Measurements from ENCODE around the gene FANCE. TPM values are rescaled to one million over a fixed set of nuclear protein-coding genes. Genes with fewer than 3 reads are reported as not detected.

Gene FANCE
- total and polyA plus RNA-seq, 5 donors = 1.3 to 4.7 (median 2.7) TPM

DNA sequence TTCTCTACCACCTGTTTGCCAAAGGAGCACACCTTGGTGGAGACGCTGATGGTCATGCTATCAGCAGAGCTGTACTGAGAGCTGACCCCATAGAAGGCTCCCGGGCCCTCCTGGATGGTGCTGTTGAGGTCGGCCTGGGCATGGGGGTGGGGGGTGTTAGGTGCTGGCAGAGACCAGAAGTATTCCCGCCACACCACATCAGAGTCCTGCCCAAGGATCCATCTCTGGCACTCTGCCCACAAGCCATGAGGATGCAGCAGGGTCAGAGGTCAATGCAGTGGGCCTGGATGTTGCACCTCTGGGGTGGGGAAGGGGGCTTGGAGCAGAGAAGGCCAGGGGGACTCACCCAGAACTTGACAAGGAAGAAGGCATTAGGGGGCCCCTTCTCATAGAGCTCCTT lies 23.4 kb downstream of the FANCE start:
- Histone ChIP-seq H3K4me1 (ENCODE audit: control insufficient read depth, insufficient read depth, low read length) (no peaks in the 10 kb centered on the region), H3K27ac (ENCODE audit: low read length) (no peak overlapping the region), H3K4me3 (ENCODE audit: low read length) (no peak overlapping the region), H3K27me3 (ENCODE audit: control insufficient read depth, insufficient read depth) (no peaks in the 10 kb centered on the region), H3K9me3 (ENCODE audit: control insufficient read depth, low read length) (no peaks in the 10 kb centered on the region)
- DNase-seq = no peak
- intact Hi-C loops (cut with DNase I) = no loop called here
- 77% methylated on average over 4 of the region's 4 CpGs for WGBS
- ATAC-seq = no peak

DNA sequence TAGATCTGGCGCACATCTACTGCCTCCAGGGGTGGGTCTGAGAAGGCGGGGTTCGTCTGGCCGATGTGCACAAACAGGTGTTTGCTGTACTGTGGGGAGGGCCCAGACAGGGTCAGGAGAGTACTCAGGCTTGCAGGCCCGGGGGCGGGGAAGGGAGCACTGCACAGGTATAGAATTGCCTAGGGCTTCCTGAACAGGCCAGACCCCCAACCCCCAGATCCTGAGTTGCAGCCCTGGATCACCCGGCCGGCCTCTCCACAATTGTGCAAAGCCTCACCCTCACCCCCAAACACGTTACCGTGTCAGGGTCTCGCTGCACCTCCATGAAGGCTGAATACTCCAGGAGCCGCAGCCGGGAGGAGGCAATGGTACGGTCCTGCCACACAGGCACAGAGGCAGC lies 23.9 kb downstream of the FANCE start:
- no peaks in the 10 kb centered on the region for H3K9me3 ChIP-seq (ENCODE audit: control insufficient read depth, low read length)
- H3K27me3 ChIP-seq (ENCODE audit: control insufficient read depth, insufficient read depth) = no peaks in the 10 kb centered on the region
- ATAC-seq (no peak), DNase-seq (no peak)
- H3K27ac ChIP-seq (ENCODE audit: low read length) = no peak overlapping the region
- H3K4me1 ChIP-seq (ENCODE audit: control insufficient read depth, insufficient read depth, low read length) = no peaks in the 10 kb centered on the region
- intact Hi-C loops (cut with DNase I) = no loop called here
- H3K4me3 ChIP-seq (ENCODE audit: low read length) = no peak overlapping the region
- 86% methylated on average over 14 of the region's 14 CpGs for WGBS

DNA sequence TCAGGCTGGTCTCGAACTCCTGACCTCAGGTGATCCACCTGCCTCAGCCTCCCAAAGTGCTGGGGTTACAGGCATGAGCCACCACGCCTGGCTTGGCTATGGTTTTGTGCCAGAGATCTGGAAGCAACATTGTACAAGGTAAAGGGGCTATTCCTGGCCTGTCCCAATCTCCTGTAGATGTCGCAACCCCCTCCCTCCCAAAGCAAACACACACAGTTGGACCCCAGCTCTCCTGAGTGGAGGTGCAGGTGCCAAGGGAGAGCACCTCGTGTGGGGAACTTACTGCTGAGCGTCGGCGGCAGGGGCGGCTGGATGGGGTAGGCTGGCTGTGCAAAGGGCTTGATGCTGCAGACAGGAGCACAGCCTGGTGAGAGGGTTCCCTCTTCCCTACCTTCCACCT lies 24.9 kb downstream of the FANCE start:
- Histone ChIP-seq H3K4me1 (ENCODE audit: control insufficient read depth, insufficient read depth, low read length) (no peaks in the 10 kb centered on the region), H3K4me3 (ENCODE audit: low read length) (no peak overlapping the region), H3K27ac (ENCODE audit: low read length) (no peak overlapping the region), H3K27me3 (ENCODE audit: control insufficient read depth, insufficient read depth) (no peaks in the 10 kb centered on the region), H3K9me3 (ENCODE audit: control insufficient read depth, low read length) (no peaks in the 10 kb centered on the region)
- intact Hi-C loops (cut with DNase I) = no loop called here
- WGBS = 83% methylated on average over 8 of the region's 8 CpGs
- ATAC-seq (no peak), DNase-seq (no peak)

DNA sequence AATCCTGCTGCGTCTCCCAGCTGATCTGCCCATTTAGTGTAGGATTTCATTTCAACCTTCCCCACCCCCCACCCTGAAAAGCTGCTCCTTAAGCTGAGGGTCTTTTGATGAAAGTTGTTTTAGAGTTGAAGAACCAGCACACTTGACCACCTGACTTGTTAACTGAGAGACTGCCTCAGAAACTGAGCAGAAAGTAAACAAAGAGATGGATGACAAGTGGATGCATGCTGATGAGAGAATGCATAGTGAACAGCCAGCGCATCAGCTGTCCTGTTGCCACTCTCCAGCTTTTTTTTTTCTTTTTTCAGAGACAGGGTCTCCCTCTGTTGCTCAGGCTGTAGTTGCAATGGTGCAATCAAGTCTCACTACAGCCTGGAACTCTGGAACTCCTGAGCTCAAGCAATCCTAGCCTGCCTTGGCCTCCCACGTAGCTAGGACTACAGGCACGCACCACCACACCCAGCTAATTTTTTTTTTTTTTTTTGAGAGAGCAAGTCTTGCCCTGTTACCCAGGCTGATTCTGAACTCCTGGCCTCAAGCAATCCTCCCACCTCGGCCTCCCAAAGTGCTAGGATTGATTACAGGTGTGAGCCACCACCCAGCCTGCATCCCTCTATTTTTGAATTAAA lies 25.5 kb downstream of the FANCE start:
- ATAC-seq (no peak), DNase-seq (peak in 1 of 3 donors; percentile 24)
- Histone ChIP-seq H3K9me3 (ENCODE audit: control insufficient read depth, low read length) (no peaks in the 10 kb centered on the region), H3K4me1 (ENCODE audit: control insufficient read depth, insufficient read depth, low read length) (no peaks in the 10 kb centered on the region), H3K27ac (ENCODE audit: low read length) (no peak overlapping the region), H3K4me3 (ENCODE audit: low read length) (no peak overlapping the region), H3K27me3 (ENCODE audit: control insufficient read depth, insufficient read depth) (no peaks in the 10 kb centered on the region)
- intact Hi-C loops (cut with DNase I) = no loop called here
- 94% methylated on average over 5 of the region's 5 CpGs for WGBS

DNA sequence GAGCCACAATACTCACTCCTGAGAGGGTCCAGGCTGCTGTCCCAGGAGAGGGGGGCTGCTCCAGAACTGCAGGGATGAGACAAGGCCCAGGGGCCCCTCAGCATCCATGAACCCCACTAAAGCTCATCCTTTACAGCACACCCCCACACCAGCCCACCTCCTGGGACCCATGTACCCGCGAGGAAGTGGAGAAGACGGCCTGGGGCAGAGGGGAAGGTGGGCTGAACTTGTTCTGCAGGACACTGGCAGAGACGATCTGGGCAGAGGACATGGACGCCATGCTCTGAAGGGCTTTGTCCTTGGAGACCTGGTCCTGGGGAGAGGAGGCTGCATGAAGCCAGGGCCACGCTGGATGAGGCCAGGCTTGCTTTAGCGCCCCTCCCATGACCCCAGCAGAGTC lies 26.1 kb downstream of the FANCE start:
- no peaks in the 10 kb centered on the region for H3K27me3 ChIP-seq (ENCODE audit: control insufficient read depth, insufficient read depth)
- DNase-seq (no peak), ATAC-seq (no peak)
- no peak overlapping the region for H3K27ac ChIP-seq (ENCODE audit: low read length)
- H3K4me1 ChIP-seq (ENCODE audit: control insufficient read depth, insufficient read depth, low read length) = no peaks in the 10 kb centered on the region
- no peak overlapping the region for H3K4me3 ChIP-seq (ENCODE audit: low read length)
- WGBS = 89% methylated on average over 7 of the region's 7 CpGs
- H3K9me3 ChIP-seq (ENCODE audit: control insufficient read depth, low read length) = no peaks in the 10 kb centered on the region
- intact Hi-C loops (cut with DNase I) = no loop called here

DNA sequence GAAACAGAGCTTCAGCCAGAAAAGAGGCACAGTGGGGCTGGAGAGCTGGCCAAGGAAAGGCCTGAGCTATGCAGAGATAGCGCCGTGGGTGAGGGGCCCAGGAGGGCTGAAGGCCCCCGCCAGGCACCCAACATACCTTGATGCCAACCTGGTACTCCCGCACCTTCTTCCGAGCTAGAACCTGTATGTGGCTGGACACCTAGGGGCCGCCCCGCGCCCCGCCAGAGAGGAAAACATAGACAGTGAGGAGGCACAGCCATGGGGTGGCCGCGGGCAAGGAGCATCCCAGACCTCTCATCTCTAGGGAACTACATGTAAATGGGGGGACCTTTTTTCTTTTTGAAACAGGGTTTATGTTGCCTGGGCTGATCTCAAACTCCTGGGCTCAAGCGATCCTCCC lies 28.0 kb downstream of the FANCE start:
- peaks cover 2% of the 10 kb centered on the region for H3K4me1 ChIP-seq (ENCODE audit: control insufficient read depth, insufficient read depth, low read length)
- H3K4me3 ChIP-seq (ENCODE audit: low read length) = no peak overlapping the region
- no peak overlapping the region for H3K27ac ChIP-seq (ENCODE audit: low read length)
- intact Hi-C loops (cut with DNase I) = no loop called here
- H3K27me3 ChIP-seq (ENCODE audit: control insufficient read depth, insufficient read depth) = no peaks in the 10 kb centered on the region
- ATAC-seq (no peak), DNase-seq (no peak)
- no peaks in the 10 kb centered on the region for H3K9me3 ChIP-seq (ENCODE audit: control insufficient read depth, low read length)
- WGBS = 93% methylated on average over 12 of the region's 12 CpGs

DNA sequence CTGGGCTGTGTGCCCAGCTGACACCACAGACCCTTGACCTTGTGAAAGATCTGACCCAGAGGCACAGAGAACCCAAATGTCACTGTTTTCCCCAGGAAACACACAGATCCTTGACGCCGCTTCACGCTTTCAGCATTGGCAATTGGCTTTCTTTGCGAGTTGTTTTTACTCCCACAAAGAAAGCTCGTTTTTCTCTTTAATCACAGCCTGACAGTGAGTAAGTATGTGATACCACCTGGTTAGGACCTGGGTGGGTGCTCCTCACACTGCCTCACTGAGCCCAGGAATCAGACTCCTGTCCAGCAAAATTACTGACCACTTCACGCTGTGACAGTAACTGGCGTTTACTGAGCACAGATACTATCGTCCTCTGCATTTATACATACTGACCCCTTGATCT lies 29.1 kb downstream of the FANCE start:
- no peak for ATAC-seq
- Histone ChIP-seq H3K4me3 (ENCODE audit: low read length) (no peak overlapping the region), H3K27ac (ENCODE audit: low read length) (no peak overlapping the region), H3K27me3 (ENCODE audit: control insufficient read depth, insufficient read depth) (no peaks in the 10 kb centered on the region), H3K4me1 (ENCODE audit: control insufficient read depth, insufficient read depth, low read length) (peaks cover 4% of the 10 kb centered on the region), H3K9me3 (ENCODE audit: control insufficient read depth, low read length) (no peaks in the 10 kb centered on the region)
- WGBS = 71% methylated on average over 8 of the region's 8 CpGs
- intact Hi-C loops (cut with DNase I) = no loop called here
- DNase-seq = no peak

DNA sequence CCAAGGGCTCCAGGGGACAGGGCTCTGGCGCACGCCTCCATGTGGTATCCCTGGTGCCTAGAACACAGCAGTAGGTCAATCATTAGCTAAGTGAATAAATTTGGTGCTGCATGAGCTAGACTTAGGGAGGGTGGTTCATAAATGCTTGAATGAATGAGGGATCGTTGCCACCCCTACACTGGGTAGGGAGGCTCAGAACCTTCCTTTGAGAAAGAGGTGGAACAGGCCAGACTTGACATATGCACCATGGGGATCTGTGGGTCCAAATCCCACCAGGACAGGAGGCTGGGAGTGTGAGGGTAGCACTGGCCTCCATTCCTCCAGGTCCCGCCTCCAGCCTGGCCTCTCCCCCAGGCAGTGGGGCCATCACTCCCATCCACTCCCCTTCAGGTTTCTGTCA lies 30.9 kb downstream of the FANCE start:
- H3K4me3 ChIP-seq (ENCODE audit: low read length) = no peak overlapping the region
- H3K27ac ChIP-seq (ENCODE audit: low read length) = no peak overlapping the region
- ATAC-seq (no peak), DNase-seq (no peak)
- no peaks in the 10 kb centered on the region for H3K27me3 ChIP-seq (ENCODE audit: control insufficient read depth, insufficient read depth)
- H3K4me1 ChIP-seq (ENCODE audit: control insufficient read depth, insufficient read depth, low read length) = peaks cover 8% of the 10 kb centered on the region
- no peaks in the 10 kb centered on the region for H3K9me3 ChIP-seq (ENCODE audit: control insufficient read depth, low read length)
- WGBS = 97% methylated on average over 4 of the region's 4 CpGs
- intact Hi-C loops (cut with DNase I) = no loop called here

DNA sequence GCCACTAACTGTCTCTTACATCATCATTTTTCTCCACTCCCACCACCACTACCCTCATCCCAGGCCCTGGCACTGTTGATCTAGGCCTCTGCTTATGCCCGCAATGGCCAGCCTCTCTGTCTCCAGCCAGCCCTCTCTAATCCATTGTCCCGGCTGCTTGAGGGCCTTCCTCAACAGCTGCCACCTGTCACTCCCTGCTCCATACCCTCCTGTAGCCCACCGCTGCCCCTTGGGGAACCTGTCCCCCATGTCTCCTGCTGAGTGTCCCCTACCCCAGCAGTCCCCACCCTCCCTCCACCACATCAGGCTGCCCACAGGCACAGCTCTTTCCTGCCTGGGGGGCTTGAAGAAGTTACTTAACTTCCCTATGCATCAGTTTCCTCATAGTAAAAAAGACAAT lies 31.4 kb downstream of the FANCE start:
- DNase-seq (no peak), ATAC-seq (no peak)
- Histone ChIP-seq H3K4me3 (ENCODE audit: low read length) (no peak overlapping the region), H3K4me1 (ENCODE audit: control insufficient read depth, insufficient read depth, low read length) (peaks cover 8% of the 10 kb centered on the region), H3K9me3 (ENCODE audit: control insufficient read depth, low read length) (no peaks in the 10 kb centered on the region), H3K27me3 (ENCODE audit: control insufficient read depth, insufficient read depth) (no peaks in the 10 kb centered on the region), H3K27ac (ENCODE audit: low read length) (no peak overlapping the region)
- WGBS = 90% methylated on average over 3 of the region's 3 CpGs
- intact Hi-C loops (cut with DNase I) = no loop called here

DNA sequence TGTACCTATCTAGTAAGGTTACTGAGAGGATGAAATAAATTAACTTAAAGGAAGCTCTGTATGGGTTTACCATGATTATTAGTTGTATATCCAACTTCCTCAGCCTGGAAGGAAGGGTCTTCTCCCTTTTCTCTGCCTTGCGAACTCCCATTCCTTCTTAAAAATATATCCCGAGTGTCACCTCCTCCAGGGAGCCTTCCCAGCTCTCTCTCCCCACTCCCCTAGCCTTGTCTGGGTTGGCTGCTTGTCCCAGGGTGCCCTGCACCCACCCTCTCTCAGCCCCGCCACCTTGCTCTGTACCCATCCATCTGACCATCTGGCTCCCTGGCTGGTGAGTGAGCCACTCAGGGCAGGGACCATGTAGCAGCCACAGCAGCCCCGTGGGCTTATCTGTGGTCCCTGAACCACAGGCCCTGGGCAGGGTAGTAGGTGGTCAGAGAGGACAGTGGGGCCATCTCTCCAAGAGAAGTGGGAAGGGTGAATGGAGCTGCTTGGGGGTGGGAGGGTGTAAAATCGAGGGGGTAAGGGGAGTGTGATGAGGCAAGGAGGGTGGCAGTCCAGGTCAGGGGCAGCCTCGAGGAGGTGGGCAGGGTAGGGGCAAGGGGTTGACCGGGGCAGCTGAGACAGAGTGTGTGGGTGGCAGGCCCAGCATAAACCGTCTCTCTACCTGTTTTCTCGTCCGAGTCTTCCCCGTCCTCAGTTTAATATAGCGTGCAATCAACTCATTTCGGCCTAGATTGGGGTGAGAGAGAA lies 31.9 kb downstream of the FANCE start:
- ATAC-seq (no peak), DNase-seq (no peak)
- 82% methylated on average over 13 of the region's 13 CpGs for WGBS
- H3K9me3 ChIP-seq (ENCODE audit: control insufficient read depth, low read length) = no peaks in the 10 kb centered on the region
- peaks cover 8% of the 10 kb centered on the region for H3K4me1 ChIP-seq (ENCODE audit: control insufficient read depth, insufficient read depth, low read length)
- no peak overlapping the region for H3K4me3 ChIP-seq (ENCODE audit: low read length)
- no peak overlapping the region for H3K27ac ChIP-seq (ENCODE audit: low read length)
- intact Hi-C loops (cut with DNase I) = no loop called here
- H3K27me3 ChIP-seq (ENCODE audit: control insufficient read depth, insufficient read depth) = no peaks in the 10 kb centered on the region

DNA sequence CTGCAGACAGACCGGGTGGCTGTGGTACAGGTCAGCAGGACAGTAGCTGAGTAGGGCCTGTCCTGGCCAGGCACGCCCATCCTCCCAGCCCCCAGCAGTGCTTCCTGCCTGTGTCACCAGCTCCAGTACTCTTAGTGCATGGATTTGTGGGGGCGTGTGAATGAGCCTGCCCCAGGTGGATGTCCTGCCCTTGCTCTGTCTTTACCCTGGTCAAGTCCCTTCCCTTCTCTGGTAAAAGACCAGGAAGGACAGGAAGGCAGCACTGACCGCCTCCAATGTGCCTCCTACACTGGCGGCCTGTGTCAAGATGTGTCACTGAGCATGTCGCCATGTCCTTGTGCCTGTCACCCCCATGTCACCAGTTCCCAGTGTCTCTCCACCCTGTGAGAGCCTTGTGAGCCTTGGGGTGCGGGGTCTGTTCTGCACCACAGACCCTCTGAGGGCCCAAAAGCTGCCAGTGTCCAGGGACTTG lies 32.8 kb downstream of the FANCE start:
- Histone ChIP-seq H3K27ac (ENCODE audit: low read length) (peak overlapping the region; percentile 14), H3K27me3 (ENCODE audit: control insufficient read depth, insufficient read depth) (no peaks in the 10 kb centered on the region), H3K4me1 (ENCODE audit: control insufficient read depth, insufficient read depth, low read length) (peaks cover 8% of the 10 kb centered on the region), H3K4me3 (ENCODE audit: low read length) (no peak overlapping the region), H3K9me3 (ENCODE audit: control insufficient read depth, low read length) (no peaks in the 10 kb centered on the region)
- intact Hi-C loops (cut with DNase I) = no loop called here
- DNase-seq (no peak), ATAC-seq (no peak)
- WGBS = 82% methylated on average over 7 of the region's 7 CpGs
